Measurements from ENCODE around the gene DDX60.

DNA sequence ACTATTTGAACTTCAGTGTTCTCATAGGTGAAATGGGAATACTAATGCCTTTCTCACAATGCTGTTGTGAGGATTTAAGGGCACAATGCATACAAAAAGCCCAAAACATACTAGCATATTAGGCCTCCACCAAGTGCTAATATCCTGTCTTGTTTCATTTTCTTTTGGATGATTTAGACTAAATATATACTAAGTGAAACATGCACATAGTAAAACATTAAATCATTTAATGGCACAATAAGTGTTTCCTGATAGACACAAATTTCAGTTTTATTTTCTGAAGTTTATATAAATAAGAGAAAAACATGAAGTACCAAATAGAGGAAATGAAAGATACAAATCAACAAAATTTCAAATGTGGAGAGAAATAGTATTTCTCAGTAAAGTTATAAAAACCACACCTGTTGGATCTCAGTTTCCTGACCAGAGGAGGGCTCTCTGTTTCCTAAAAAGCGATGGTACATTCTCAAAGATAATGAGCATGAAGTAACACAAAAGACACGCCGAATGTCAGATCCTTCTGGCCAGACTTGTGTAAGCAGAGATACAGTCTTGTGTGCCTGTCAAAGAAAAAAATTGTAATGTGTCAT, 25.1 kb downstream of the DDX60 start:
- TF ChIP-seq NFRKB (IDR thresholded peaks at IDR 0.05) (no peak), FOXM1 (IDR thresholded peaks at IDR 0.05; ENCODE audit: borderline replicate concordance) (no peak), SP1 (IDR thresholded peaks at IDR 0.05) (no peak), BHLHE40 (IDR thresholded peaks at IDR 0.05; ENCODE audit: borderline replicate concordance) (no peak), TARDBP (IDR thresholded peaks at IDR 0.05) (no peak), CTBP1 (IDR thresholded peaks at IDR 0.05; ENCODE audit: borderline replicate concordance) (no peak)
